ENCODE results near the gene TTLL5.

GRCh38 chr14:75748336-75748735 lies 87.3 kb downstream of the TTLL5 start:
- TF ChIP-seq GATA3 (IDR thresholded peaks at IDR 0.05; ENCODE audit: low read depth, low read length) (no peak), GATA2 (IDR thresholded peaks at IDR 0.05; ENCODE audit: low read depth, low read length) (no peak)
